ENCODE results near the gene MTA2. TPM values are rescaled to one million over a fixed set of nuclear protein-coding genes. Genes with fewer than 3 reads are reported as not detected.
A peak's percentile ranks its signal among the peaks of the same experiment; 100 is the strongest.

Gene MTA2
- total RNA-seq, 1 experiment from 2014 or later: 135 TPM

- Histone ChIP-seq H3K4me1 (peaks cover 19% of the 10 kb centered on the region), H3K9me3 (no peaks in the 10 kb centered on the region), H3K36me3 (ENCODE audit: control insufficient read depth, insufficient read depth, low read length) (peaks cover 3% of the 10 kb centered on the region; the same call in 1 of the 2 replicates), H3K4me3 (ENCODE audit: low read depth, low read length) (no peak overlapping the region), H3K27me3 (replicated peaks; ENCODE audit: control insufficient read depth, insufficient read depth, low read length) (no peaks in the 10 kb centered on the region)
- no peak overlapping the region for H3K27ac Mint-ChIP-seq (ENCODE audit: unreplicated experiment)
- no peaks in the 10 kb centered on the region for H3K27me3 Mint-ChIP-seq (ENCODE audit: insufficient read depth, unreplicated experiment)
- H3K36me3 Mint-ChIP-seq (ENCODE audit: insufficient read depth, unreplicated experiment): peaks cover 62% of the 10 kb centered on the region
- BruUV-seq (replicated peaks): no TSS peak
- H3K4me3 Mint-ChIP-seq (ENCODE audit: unreplicated experiment): no peak overlapping the region
- H3K9me3 Mint-ChIP-seq (ENCODE audit: unreplicated experiment): no peaks in the 10 kb centered on the region
- TF ChIP-seq CTCF (IDR thresholded peaks at IDR 0.05; ENCODE audit: insufficient read depth in 1 of 2, low read depth in 1 of 2, low read length in 1 of 2, severe bottlenecking in 1 of 2, unreplicated experiment in 1 of 2): no peak
- ChIA-PET POLR2A (interaction anchor here (0.6 to 4.5 kb wide), 2 partner anchors 16 to 75 kb away, joined by 3 to 43 read pairs; partner anchors contain the start of genes C11orf98, CSKMT and EEF1G), CTCF (no interaction called here)
- intact Hi-C loops (cut with micrococcal nuclease; ENCODE audit: unreplicated experiment): loop anchor here (5.0 kb wide), 1 partner anchor 37 kb away; the partner anchor contains the start of genes EML3 and ROM1
- H3K4me1 Mint-ChIP-seq (ENCODE audit: low read depth, unreplicated experiment): peaks cover 7% of the 10 kb centered on the region
- DNase-seq: no peak
Observed at GRCh38 chr11:62648967-62649364, 47.3 kb upstream of the MTA2 start.

- CTCF ChIA-PET: no interaction called here
- POLR2A ChIA-PET: interaction anchor here (0.6 to 4.5 kb wide), 2 partner anchors 17 to 75 kb away, joined by 3 to 43 read pairs; partner anchors contain the start of genes C11orf98, CSKMT and EEF1G
- Histone ChIP-seq H3K9me3 (no peaks in the 10 kb centered on the region), H3K4me1 (peaks cover 19% of the 10 kb centered on the region), H3K4me3 (ENCODE audit: low read depth, low read length) (no peak overlapping the region), H3K36me3 (ENCODE audit: control insufficient read depth, insufficient read depth, low read length) (peaks cover 5% of the 10 kb centered on the region; the same call in 1 of the 2 replicates), H3K27me3 (replicated peaks; ENCODE audit: control insufficient read depth, insufficient read depth, low read length) (no peaks in the 10 kb centered on the region)
- no TSS peak for BruUV-seq (replicated peaks)
- Mint-ChIP-seq H3K36me3 (ENCODE audit: insufficient read depth, unreplicated experiment) (peaks cover 61% of the 10 kb centered on the region), H3K4me1 (ENCODE audit: low read depth, unreplicated experiment) (peaks cover 7% of the 10 kb centered on the region), H3K4me3 (ENCODE audit: unreplicated experiment) (no peak overlapping the region), H3K27me3 (ENCODE audit: insufficient read depth, unreplicated experiment) (no peaks in the 10 kb centered on the region), H3K27ac (ENCODE audit: unreplicated experiment) (no peak overlapping the region), H3K9me3 (ENCODE audit: unreplicated experiment) (no peaks in the 10 kb centered on the region)
- TF ChIP-seq CTCF (IDR thresholded peaks at IDR 0.05; ENCODE audit: insufficient read depth in 1 of 2, low read depth in 1 of 2, low read length in 1 of 2, severe bottlenecking in 1 of 2, unreplicated experiment in 1 of 2): no peak
- intact Hi-C loops (cut with micrococcal nuclease; ENCODE audit: unreplicated experiment): loop anchor here (5.0 kb wide), 1 partner anchor 36 kb away; the partner anchor contains the start of genes EML3 and ROM1
- DNase-seq: no peak
Observed at GRCh38 chr11:62648185-62648966, 46.7 kb upstream of the MTA2 start.

- peaks cover 5% of the 10 kb centered on the region for H3K36me3 ChIP-seq (ENCODE audit: control insufficient read depth, insufficient read depth, low read length)
- H3K4me3 ChIP-seq (ENCODE audit: low read depth, low read length): no peak overlapping the region
- H3K9me3 Mint-ChIP-seq (ENCODE audit: unreplicated experiment): no peaks in the 10 kb centered on the region
- H3K9me3 ChIP-seq: no peaks in the 10 kb centered on the region
- peaks cover 59% of the 10 kb centered on the region for H3K36me3 Mint-ChIP-seq (ENCODE audit: insufficient read depth, unreplicated experiment)
- no peak overlapping the region for H3K4me3 Mint-ChIP-seq (ENCODE audit: unreplicated experiment)
- H3K27me3 ChIP-seq (replicated peaks; ENCODE audit: control insufficient read depth, insufficient read depth, low read length): no peaks in the 10 kb centered on the region
- DNase-seq: no peak
- CTCF ChIA-PET: no interaction called here
- intact Hi-C loops (cut with micrococcal nuclease; ENCODE audit: unreplicated experiment): loop anchor here (2.0 to 5.0 kb wide), 3 partner anchors 17 to 57 kb away; partner anchors contain the start of genes C11orf98, CSKMT, EML3 and ROM1
- no peak for TF ChIP-seq CTCF (IDR thresholded peaks at IDR 0.05; ENCODE audit: insufficient read depth in 1 of 2, low read depth in 1 of 2, low read length in 1 of 2, severe bottlenecking in 1 of 2, unreplicated experiment in 1 of 2)
- peaks cover 19% of the 10 kb centered on the region for H3K4me1 ChIP-seq
- H3K4me1 Mint-ChIP-seq (ENCODE audit: low read depth, unreplicated experiment): peaks cover 6% of the 10 kb centered on the region
- POLR2A ChIA-PET: interaction anchor here (4.5 kb wide), 1 partner anchor 17 kb away, joined by 43 read pairs; the partner anchor contains the start of genes C11orf98 and CSKMT
- BruUV-seq (replicated peaks): no TSS peak
- no peaks in the 10 kb centered on the region for H3K27me3 Mint-ChIP-seq (ENCODE audit: insufficient read depth, unreplicated experiment)
- peak overlapping the region; percentile 39 for H3K27ac Mint-ChIP-seq (ENCODE audit: unreplicated experiment)
Observed at GRCh38 chr11:62647609-62648005, 45.9 kb upstream of the MTA2 start.

All from Caco-2 (cell line).